GM12891 (cell line): Measurements from ENCODE around the gene DYNC1LI1.

ENCODE experiments used
- PAX5 ChIP-seq: IDR thresholded peaks from 2 replicates; pipeline ENCODE4 v1.6.1; 2011; ENCODE audit warnings: low read length, moderate library complexity, mild to moderate bottlenecking; ENCODE audit not compliant: insufficient read depth, severe bottlenecking
- POLR2A ChIP-seq: IDR thresholded peaks from 2 replicates; pipeline ENCODE4 v1.6.1; 2011; ENCODE audit warnings: low read depth, low read length, control low read depth
- POLR2AphosphoS5 ChIP-seq: IDR thresholded peaks from 2 replicates; pipeline ENCODE4 v1.6.1; 2011; ENCODE audit warnings: low read depth, low read length, control low read depth

DNA sequence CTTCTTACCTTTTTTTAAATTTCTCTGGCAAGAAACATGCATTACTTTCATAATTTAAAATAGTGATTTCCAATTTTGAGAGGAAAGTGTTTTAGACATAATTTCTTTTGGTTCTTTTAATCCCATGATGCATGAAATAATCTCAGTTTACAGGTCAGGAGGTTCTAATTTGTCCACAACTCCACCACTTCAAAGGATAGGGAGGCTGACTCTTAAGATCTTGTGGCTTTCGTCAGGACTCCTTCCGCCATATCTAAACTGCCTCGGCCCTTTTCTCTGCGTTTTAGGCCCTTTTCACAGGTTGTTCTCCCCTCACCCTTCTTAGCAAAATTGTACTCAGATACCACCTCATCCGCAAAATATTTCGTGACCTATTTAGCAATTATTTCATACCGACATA is 8.0 kb downstream of the DYNC1LI1 start:
- TF ChIP-seq POLR2AphosphoS5: no peak
- no peak for TF ChIP-seq POLR2A
- no peak for TF ChIP-seq PAX5
